Neural crest cell (in vitro differentiated cells): ENCODE measurements around the gene NCLN. TPM values are rescaled to one million over a fixed set of nuclear protein-coding genes. Genes with fewer than 3 reads are reported as not detected.

Experiments
- DNase-seq: peaks from one replicate; pipeline ENCODE4 v3.0.0; 2021; ENCODE audit warnings: low read depth, mixed read lengths, low spot score
- H3K27ac Mint-ChIP-seq: one replicate; pipeline ENCODE4 v1.8.0; 2021; ENCODE audit warnings: mild to moderate bottlenecking, mixed read lengths; ENCODE audit not compliant: unreplicated experiment
- H3K27me3 Mint-ChIP-seq: 2 replicates; pipeline ENCODE4 v1.8.0; 2021; ENCODE audit warnings: low read depth, mild to moderate bottlenecking, mixed read lengths
- H3K36me3 Mint-ChIP-seq: 2 replicates; pipeline ENCODE4 v1.8.0; 2021; ENCODE audit warnings: low read depth, mild to moderate bottlenecking, mixed read lengths
- H3K4me1 Mint-ChIP-seq: 2 replicates; pipeline ENCODE4 v1.8.0; 2021; ENCODE audit warnings: mixed read lengths
- H3K4me3 Mint-ChIP-seq: one replicate; pipeline ENCODE4 v1.8.0; 2021; ENCODE audit warnings: mild to moderate bottlenecking, mixed read lengths
- H3K9me3 Mint-ChIP-seq: 2 replicates; pipeline ENCODE4 v1.8.0; 2021; ENCODE audit warnings: mixed read lengths
- total RNA-seq: library from RNA; stranded (reverse); gene quantifications from 2 replicates; pipeline ENCODE4 v1.2.1, GENCODE V29; 2021
- TF ChIP-seq, protein P1 (sequence below): fragments of 200-600 bp; sonication (generic); conservative IDR thresholded peaks from 2 replicates; pipeline ENCODE4 v1.5.0; 2021; ENCODE audit warnings: antibody characterized with exemption, mild to moderate bottlenecking

Gene NCLN
- total RNA-seq, 1 donor from 2014 or later, result 84.1 TPM

GRCh38 chr19:3187662-3188511, 2.2 kb downstream of the NCLN start:
- H3K27ac Mint-ChIP-seq, result no peak overlapping the region
- no peaks in the 10 kb centered on the region for H3K9me3 Mint-ChIP-seq
- no peak for DNase-seq
- H3K4me1 Mint-ChIP-seq, result peaks cover 15% of the 10 kb centered on the region
- no peaks in the 10 kb centered on the region for H3K36me3 Mint-ChIP-seq
- TF ChIP-seq, protein P1, sequence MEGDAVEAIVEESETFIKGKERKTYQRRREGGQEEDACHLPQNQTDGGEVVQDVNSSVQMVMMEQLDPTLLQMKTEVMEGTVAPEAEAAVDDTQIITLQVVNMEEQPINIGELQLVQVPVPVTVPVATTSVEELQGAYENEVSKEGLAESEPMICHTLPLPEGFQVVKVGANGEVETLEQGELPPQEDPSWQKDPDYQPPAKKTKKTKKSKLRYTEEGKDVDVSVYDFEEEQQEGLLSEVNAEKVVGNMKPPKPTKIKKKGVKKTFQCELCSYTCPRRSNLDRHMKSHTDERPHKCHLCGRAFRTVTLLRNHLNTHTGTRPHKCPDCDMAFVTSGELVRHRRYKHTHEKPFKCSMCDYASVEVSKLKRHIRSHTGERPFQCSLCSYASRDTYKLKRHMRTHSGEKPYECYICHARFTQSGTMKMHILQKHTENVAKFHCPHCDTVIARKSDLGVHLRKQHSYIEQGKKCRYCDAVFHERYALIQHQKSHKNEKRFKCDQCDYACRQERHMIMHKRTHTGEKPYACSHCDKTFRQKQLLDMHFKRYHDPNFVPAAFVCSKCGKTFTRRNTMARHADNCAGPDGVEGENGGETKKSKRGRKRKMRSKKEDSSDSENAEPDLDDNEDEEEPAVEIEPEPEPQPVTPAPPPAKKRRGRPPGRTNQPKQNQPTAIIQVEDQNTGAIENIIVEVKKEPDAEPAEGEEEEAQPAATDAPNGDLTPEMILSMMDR, result no peak
- peak overlapping the region; percentile 88 for H3K4me3 Mint-ChIP-seq
- no peaks in the 10 kb centered on the region for H3K27me3 Mint-ChIP-seq

GRCh38 chr19:3188627-3189596, 3.2 kb downstream of the NCLN start:
- Mint-ChIP-seq H3K27ac (no peak overlapping the region), H3K36me3 (no peaks in the 10 kb centered on the region), H3K9me3 (no peaks in the 10 kb centered on the region), H3K4me1 (peaks cover 15% of the 10 kb centered on the region), H3K4me3 (peak overlapping the region; percentile 68), H3K27me3 (no peaks in the 10 kb centered on the region)
- DNase-seq, result no peak
- TF ChIP-seq, protein P1, result no peak

DNA sequence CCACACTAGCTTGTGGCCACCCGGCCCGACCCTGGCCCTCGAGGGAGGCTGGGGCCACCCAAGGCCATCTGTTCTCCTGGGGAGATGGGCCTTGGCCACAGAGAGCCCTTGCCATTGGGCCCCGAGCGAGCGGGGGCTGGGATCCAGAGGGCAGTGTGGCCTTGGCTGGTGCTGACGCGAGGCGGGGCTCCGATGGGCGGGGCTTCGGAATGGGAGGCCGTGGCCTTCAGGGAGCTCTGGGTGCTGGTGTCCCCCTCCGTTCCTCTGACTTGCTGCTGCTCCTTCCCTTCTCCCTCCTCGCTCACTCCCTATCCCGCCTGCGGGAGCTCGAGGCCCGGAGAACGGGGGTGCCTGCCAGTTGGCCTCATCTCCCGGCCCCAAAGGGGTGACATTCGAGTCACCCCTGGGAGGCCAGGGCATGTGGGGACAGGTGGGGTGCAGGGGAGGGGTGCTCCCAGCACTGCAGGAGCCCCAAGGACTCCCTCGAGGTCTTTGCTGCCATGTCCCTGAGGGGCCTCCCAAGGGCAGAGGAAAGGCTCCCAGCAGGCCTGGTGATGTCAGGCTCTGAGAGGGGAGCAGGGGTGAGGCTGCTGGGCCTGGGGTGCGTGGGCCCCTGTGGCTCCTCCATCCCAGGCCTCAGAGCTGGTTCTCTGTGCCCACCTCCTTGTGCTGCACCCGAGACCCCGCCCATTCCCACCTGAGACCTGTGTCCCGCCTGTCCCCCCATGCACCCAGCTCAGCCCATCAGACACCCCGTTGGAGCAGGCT, 4.2 kb downstream of the NCLN start:
- Mint-ChIP-seq H3K36me3 (peaks cover 4% of the 10 kb centered on the region), H3K4me1 (peaks cover 15% of the 10 kb centered on the region), H3K27me3 (no peaks in the 10 kb centered on the region), H3K9me3 (no peaks in the 10 kb centered on the region), H3K4me3 (no peak overlapping the region), H3K27ac (no peak overlapping the region)
- DNase-seq, result no peak
- TF ChIP-seq, protein P1, result no peak

- no peak overlapping the region for H3K4me3 Mint-ChIP-seq
- peaks cover 4% of the 10 kb centered on the region for H3K36me3 Mint-ChIP-seq
- TF ChIP-seq, protein P1, result no peak
These were observed 4.7 kb downstream of the NCLN start for GRCh38 chr19:3190470-3190770.

More at GRCh38 chr19:3190470-3190770, 4.7 kb downstream of the NCLN start:
- DNase-seq, result no peak
- H3K9me3 Mint-ChIP-seq, result no peaks in the 10 kb centered on the region
- no peaks in the 10 kb centered on the region for H3K27me3 Mint-ChIP-seq
- H3K4me1 Mint-ChIP-seq, result peaks cover 10% of the 10 kb centered on the region
- H3K27ac Mint-ChIP-seq, result no peak overlapping the region
